ENCODE results near the gene MIF. TPM values are rescaled to one million over a fixed set of nuclear protein-coding genes. Genes with fewer than 3 reads are reported as not detected.

MIF gene
- total and polyA plus RNA-seq, 2 donors (not counting 1 experiment from before 2014, with no cell fraction given) = 97.3 to 283 TPM

DNA sequence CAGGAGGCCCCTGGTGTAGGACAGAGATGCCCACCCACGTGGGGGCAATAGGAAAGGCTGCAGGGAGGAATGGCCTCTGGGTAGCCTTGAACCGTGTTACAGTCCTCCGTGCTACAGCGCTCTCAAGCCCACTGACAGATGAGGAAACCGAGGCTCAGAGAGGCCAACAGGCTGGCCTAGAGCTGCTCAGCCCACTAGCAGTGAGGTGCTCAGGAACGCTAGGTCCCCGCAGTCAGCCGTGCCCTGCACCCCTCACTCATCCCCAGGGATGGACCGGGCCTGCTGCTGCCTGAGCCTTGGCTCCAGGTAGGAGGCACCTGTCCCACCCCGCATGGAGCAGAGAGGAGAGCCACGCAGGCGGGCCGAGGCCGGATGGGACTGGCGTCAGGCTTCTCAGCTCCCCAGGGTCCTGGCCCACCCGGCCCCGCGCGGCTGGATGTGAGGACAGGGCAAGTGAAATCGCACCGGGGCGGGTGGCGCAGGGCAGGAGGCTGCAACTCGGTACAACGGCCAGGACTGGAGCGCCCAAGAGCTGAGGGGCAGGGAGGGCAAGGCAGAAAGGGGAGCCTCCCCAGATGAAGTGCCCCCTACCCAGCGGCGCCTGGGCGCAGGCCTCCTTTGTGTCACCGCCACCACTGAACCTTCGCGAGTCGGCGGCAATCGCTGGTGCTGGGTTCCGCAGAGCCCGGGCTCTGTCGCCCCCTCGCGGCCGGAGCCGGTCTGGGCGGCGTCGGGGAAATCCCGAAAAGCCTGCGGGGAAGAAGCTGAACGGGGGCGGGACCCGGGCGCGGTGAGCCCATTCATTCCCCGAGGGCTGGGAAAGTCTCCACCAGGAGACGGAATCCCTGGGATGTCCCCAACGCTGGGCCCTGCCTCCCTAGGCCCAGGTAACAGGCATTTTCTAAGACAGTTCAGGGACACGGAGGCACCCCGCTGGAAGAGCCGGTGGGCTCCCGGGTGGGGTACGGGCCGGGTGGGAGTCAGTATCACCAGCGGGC lies 44.9 kb upstream of the MIF start:
- Histone ChIP-seq H3K36me3 (ENCODE audit: control insufficient read depth, insufficient read depth, low read length) (no peaks in the 10 kb centered on the region), H3K79me2 (ENCODE audit: control insufficient read depth, insufficient read depth, low read length) (no peaks in the 10 kb centered on the region), H3K9ac (ENCODE audit: insufficient read depth, low read length) (peak overlapping the region; percentile 1), H2AFZ (ENCODE audit: low read length) (peak overlapping the region; percentile 56), H3K4me1 (ENCODE audit: control insufficient read depth, extremely low read depth, insufficient read depth, low read length) (peaks cover 12% of the 10 kb centered on the region), H3K4me3 (replicated peaks in 1 of 4; ENCODE audit: control extremely low read depth in 1 of 4, insufficient read depth in 1 of 4, low read depth in 3 of 4, low read length in 4 of 4) (no peak overlapping the region), H3K27ac (ENCODE audit: insufficient read depth, low read length) (no peak overlapping the region), H3K4me2 (ENCODE audit: extremely low read depth, insufficient read depth, low read length) (peak overlapping the region; percentile 58), H3K9me3 (ENCODE audit: control insufficient read depth, insufficient read depth, low read depth, low read length) (no peaks in the 10 kb centered on the region), H4K20me1 (ENCODE audit: control insufficient read depth, extremely low read depth, insufficient read depth, low read length) (no peaks in the 10 kb centered on the region), H3K27me3 (ENCODE audit: control insufficient read depth, insufficient read depth, low read length) (no peaks in the 10 kb centered on the region)
- peak; percentile 55 to 57 for DNase-seq (ENCODE audit: low read depth in 2 of 2)
- peak; percentile 79 to 92 for TF ChIP-seq CTCF (conservative IDR thresholded peaks at IDR 0.05 in 1 of 2, IDR thresholded peaks at IDR 0.05 in 1 of 2; ENCODE audit: low read depth in 1 of 2, low read length in 2 of 2)
- TF ChIP-seq EZH2 (IDR thresholded peaks at IDR 0.05; ENCODE audit: low read length, missing control alignments) = no peak

DNA sequence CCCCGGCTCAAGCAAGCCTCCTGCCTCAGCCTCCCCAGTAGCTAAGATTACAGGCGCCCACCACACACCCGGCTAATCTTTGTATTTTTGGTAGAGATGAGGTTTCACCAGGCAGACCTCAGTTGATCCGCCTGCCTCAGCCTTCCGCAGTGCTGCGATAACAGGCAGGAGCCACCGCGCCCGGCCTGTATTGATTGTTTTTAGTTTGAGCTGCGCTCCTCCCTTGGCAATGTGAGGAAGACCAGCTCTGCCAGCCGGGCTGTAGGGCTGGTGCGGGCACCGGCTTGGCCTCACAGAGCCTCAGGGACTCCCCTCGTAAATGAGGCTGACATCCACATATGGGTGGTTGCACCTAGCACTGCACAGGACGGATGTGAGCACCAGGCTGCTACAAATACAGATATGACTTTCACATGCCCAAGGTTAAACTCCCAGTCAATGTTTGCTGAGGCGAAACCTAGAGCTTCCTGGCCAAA lies 44.0 kb upstream of the MIF start:
- H3K9me3 ChIP-seq (ENCODE audit: control insufficient read depth, insufficient read depth, low read depth, low read length) = no peaks in the 10 kb centered on the region
- H3K27ac ChIP-seq (ENCODE audit: insufficient read depth, low read length) = no peak overlapping the region
- TF ChIP-seq CTCF (conservative IDR thresholded peaks at IDR 0.05 in 1 of 2, IDR thresholded peaks at IDR 0.05 in 1 of 2; ENCODE audit: low read depth in 1 of 2, low read length in 2 of 2) = no peak
- TF ChIP-seq EZH2 (IDR thresholded peaks at IDR 0.05; ENCODE audit: low read length, missing control alignments) = no peak
- H3K4me3 ChIP-seq (replicated peaks in 1 of 4; ENCODE audit: control extremely low read depth in 1 of 4, insufficient read depth in 1 of 4, low read depth in 3 of 4, low read length in 4 of 4) = no peak overlapping the region
- H3K9ac ChIP-seq (ENCODE audit: insufficient read depth, low read length) = no peak overlapping the region
- H3K36me3 ChIP-seq (ENCODE audit: control insufficient read depth, insufficient read depth, low read length) = no peaks in the 10 kb centered on the region
- no peaks in the 10 kb centered on the region for H3K79me2 ChIP-seq (ENCODE audit: control insufficient read depth, insufficient read depth, low read length)
- H3K4me2 ChIP-seq (ENCODE audit: extremely low read depth, insufficient read depth, low read length) = no peak overlapping the region
- H4K20me1 ChIP-seq (ENCODE audit: control insufficient read depth, extremely low read depth, insufficient read depth, low read length) = no peaks in the 10 kb centered on the region
- H3K4me1 ChIP-seq (ENCODE audit: control insufficient read depth, extremely low read depth, insufficient read depth, low read length) = peaks cover 12% of the 10 kb centered on the region
- DNase-seq (ENCODE audit: low read depth in 2 of 2) = no peak
- H2AFZ ChIP-seq (ENCODE audit: low read length) = no peak overlapping the region
- H3K27me3 ChIP-seq (ENCODE audit: control insufficient read depth, insufficient read depth, low read length) = no peaks in the 10 kb centered on the region

Measured in fibroblast of lung (primary cell).